ENCODE data around the gene BEST1.

Gene BEST1

GRCh38 chr11:61966734-61967115, 16.6 kb downstream of the BEST1 start:
- H3K27ac ChIP-seq (ENCODE audit: low read depth, low read length): peak overlapping the region; percentile 100
- H3K36me3 ChIP-seq (ENCODE audit: insufficient read depth, low read length): peaks cover 31% of the 10 kb centered on the region
- peaks cover 50% of the 10 kb centered on the region for H3K4me1 ChIP-seq (ENCODE audit: control insufficient read depth, insufficient read depth, low read length, unreplicated experiment)
- H3K4me3 ChIP-seq (ENCODE audit: low read depth, low read length): peak overlapping the region; percentile 98
- peaks cover 46% of the 10 kb centered on the region for H3K79me2 ChIP-seq (ENCODE audit: control insufficient read depth, insufficient read depth, low read length, unreplicated experiment)
- H3K27me3 ChIP-seq (ENCODE audit: insufficient read depth, low read length): no peaks in the 10 kb centered on the region
- H2AFZ ChIP-seq (ENCODE audit: low read length, unreplicated experiment): no peak overlapping the region

GRCh38 chr11:61967116-61967923, 17.2 kb downstream of the BEST1 start, which contains the start of gene FTH1:
Gene FTH1 (minus strand): TSS chr11:61967634. CDS start chr11:61967425, 209 bp downstream.
- H3K4me1 ChIP-seq (ENCODE audit: control insufficient read depth, insufficient read depth, low read length, unreplicated experiment): peaks cover 50% of the 10 kb centered on the region
- H3K4me3 ChIP-seq (ENCODE audit: low read depth, low read length): peak within 1 kb of the TSS; percentile 98
- H3K79me2 ChIP-seq (ENCODE audit: control insufficient read depth, insufficient read depth, low read length, unreplicated experiment): peaks cover 46% of the 10 kb centered on the region
- peak within 1 kb of the TSS; percentile 100 for H3K27ac ChIP-seq (ENCODE audit: low read depth, low read length)
- no peaks in the 10 kb centered on the region for H3K27me3 ChIP-seq (ENCODE audit: insufficient read depth, low read length)
- H3K36me3 ChIP-seq (ENCODE audit: insufficient read depth, low read length): peaks cover 31% of the 10 kb centered on the region
- H2AFZ ChIP-seq (ENCODE audit: low read length, unreplicated experiment): no peak within 1 kb of the TSS

GRCh38 chr11:61967924-61968757, 18.0 kb downstream of the BEST1 start:
- Histone ChIP-seq H3K4me3 (ENCODE audit: low read depth, low read length) (peak overlapping the region; percentile 98), H3K79me2 (ENCODE audit: control insufficient read depth, insufficient read depth, low read length, unreplicated experiment) (peaks cover 46% of the 10 kb centered on the region), H3K36me3 (ENCODE audit: insufficient read depth, low read length) (peaks cover 31% of the 10 kb centered on the region), H3K27ac (ENCODE audit: low read depth, low read length) (peak overlapping the region; percentile 100), H2AFZ (ENCODE audit: low read length, unreplicated experiment) (no peak overlapping the region), H3K4me1 (ENCODE audit: control insufficient read depth, insufficient read depth, low read length, unreplicated experiment) (peaks cover 51% of the 10 kb centered on the region), H3K27me3 (ENCODE audit: insufficient read depth, low read length) (no peaks in the 10 kb centered on the region)

- Histone ChIP-seq H3K79me2 (ENCODE audit: control insufficient read depth, insufficient read depth, low read length, unreplicated experiment) (peaks cover 46% of the 10 kb centered on the region), H3K27ac (ENCODE audit: low read depth, low read length) (peak overlapping the region; percentile 100), H3K4me3 (ENCODE audit: low read depth, low read length) (peak overlapping the region; percentile 98), H3K27me3 (ENCODE audit: insufficient read depth, low read length) (no peaks in the 10 kb centered on the region), H2AFZ (ENCODE audit: low read length, unreplicated experiment) (no peak overlapping the region), H3K36me3 (ENCODE audit: insufficient read depth, low read length) (peaks cover 30% of the 10 kb centered on the region), H3K4me1 (ENCODE audit: control insufficient read depth, insufficient read depth, low read length, unreplicated experiment) (peaks cover 51% of the 10 kb centered on the region)
Observed at GRCh38 chr11:61968758-61969390, 18.7 kb downstream of the BEST1 start.

GRCh38 chr11:61969391-61969758, 19.2 kb downstream of the BEST1 start:
- H3K79me2 ChIP-seq (ENCODE audit: control insufficient read depth, insufficient read depth, low read length, unreplicated experiment): peaks cover 42% of the 10 kb centered on the region
- peaks cover 48% of the 10 kb centered on the region for H3K4me1 ChIP-seq (ENCODE audit: control insufficient read depth, insufficient read depth, low read length, unreplicated experiment)
- H3K36me3 ChIP-seq (ENCODE audit: insufficient read depth, low read length): peaks cover 25% of the 10 kb centered on the region
- H3K27me3 ChIP-seq (ENCODE audit: insufficient read depth, low read length): no peaks in the 10 kb centered on the region
- no peak overlapping the region for H2AFZ ChIP-seq (ENCODE audit: low read length, unreplicated experiment)
- H3K4me3 ChIP-seq (ENCODE audit: low read depth, low read length): peak overlapping the region; percentile 50
- H3K27ac ChIP-seq (ENCODE audit: low read depth, low read length): peak overlapping the region; percentile 100

- peak overlapping the region; percentile 100 for H3K27ac ChIP-seq (ENCODE audit: low read depth, low read length)
- H3K4me3 ChIP-seq (ENCODE audit: low read depth, low read length): peak overlapping the region; percentile 50
- H3K36me3 ChIP-seq (ENCODE audit: insufficient read depth, low read length): peaks cover 20% of the 10 kb centered on the region
- no peaks in the 10 kb centered on the region for H3K27me3 ChIP-seq (ENCODE audit: insufficient read depth, low read length)
- H3K4me1 ChIP-seq (ENCODE audit: control insufficient read depth, insufficient read depth, low read length, unreplicated experiment): peaks cover 48% of the 10 kb centered on the region
- H2AFZ ChIP-seq (ENCODE audit: low read length, unreplicated experiment): no peak overlapping the region
- H3K79me2 ChIP-seq (ENCODE audit: control insufficient read depth, insufficient read depth, low read length, unreplicated experiment): peaks cover 36% of the 10 kb centered on the region
Observed at GRCh38 chr11:61969838-61970662, 19.9 kb downstream of the BEST1 start.

- Histone ChIP-seq H3K79me2 (ENCODE audit: control insufficient read depth, insufficient read depth, low read length, unreplicated experiment) (peaks cover 22% of the 10 kb centered on the region), H3K4me3 (ENCODE audit: low read depth, low read length) (peak overlapping the region; percentile 33), H3K36me3 (ENCODE audit: insufficient read depth, low read length) (peaks cover 5% of the 10 kb centered on the region), H3K27ac (ENCODE audit: low read depth, low read length) (peak overlapping the region; percentile 100), H2AFZ (ENCODE audit: low read length, unreplicated experiment) (no peak overlapping the region), H3K27me3 (ENCODE audit: insufficient read depth, low read length) (no peaks in the 10 kb centered on the region), H3K4me1 (ENCODE audit: control insufficient read depth, insufficient read depth, low read length, unreplicated experiment) (peaks cover 52% of the 10 kb centered on the region)
Observed at GRCh38 chr11:61971248-61972111, 21.3 kb downstream of the BEST1 start.

- peaks cover 15% of the 10 kb centered on the region for H3K79me2 ChIP-seq (ENCODE audit: control insufficient read depth, insufficient read depth, low read length, unreplicated experiment)
- H3K36me3 ChIP-seq (ENCODE audit: insufficient read depth, low read length): no peaks in the 10 kb centered on the region
- H2AFZ ChIP-seq (ENCODE audit: low read length, unreplicated experiment): no peak overlapping the region
- peak overlapping the region; percentile 100 for H3K27ac ChIP-seq (ENCODE audit: low read depth, low read length)
- peak overlapping the region; percentile 63 for H3K4me3 ChIP-seq (ENCODE audit: low read depth, low read length)
- H3K27me3 ChIP-seq (ENCODE audit: insufficient read depth, low read length): no peaks in the 10 kb centered on the region
- H3K4me1 ChIP-seq (ENCODE audit: control insufficient read depth, insufficient read depth, low read length, unreplicated experiment): peaks cover 52% of the 10 kb centered on the region
Observed at GRCh38 chr11:61972112-61972671, 22.0 kb downstream of the BEST1 start.
